Measurements from ENCODE around the gene RNFT2. TPM values are rescaled to one million over a fixed set of nuclear protein-coding genes. Genes with fewer than 3 reads are reported as not detected.
"Not testable (repeated sequence)": the region's sequence is repeated elsewhere in the genome, so short reads cannot be mapped to it uniquely, and the experiment has no call there.

The RNFT2 gene
- total RNA-seq, 1 donor from 2014 or later, result 2.6 TPM

DNA sequence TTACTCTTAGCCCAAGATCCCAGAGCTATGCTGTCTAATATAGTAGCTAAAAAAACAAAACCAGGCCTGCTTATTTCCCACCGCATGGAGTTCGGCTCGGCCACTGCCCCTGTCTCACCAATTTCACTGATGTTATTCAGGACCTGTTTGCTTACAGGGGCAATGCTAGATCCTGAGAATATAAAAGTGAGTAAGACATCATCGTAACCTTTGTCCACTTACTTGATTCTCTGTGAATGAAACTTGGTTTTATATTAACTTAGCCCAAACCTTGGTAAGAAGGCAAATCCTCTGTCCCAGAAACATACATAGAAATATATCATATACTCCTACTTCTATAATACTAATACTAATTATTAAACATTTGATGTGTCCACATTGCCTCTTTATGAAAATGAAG lies 56.6 kb downstream of the RNFT2 start:
- no peak for DNase-seq (ENCODE audit: low read depth, low spot score)

DNA sequence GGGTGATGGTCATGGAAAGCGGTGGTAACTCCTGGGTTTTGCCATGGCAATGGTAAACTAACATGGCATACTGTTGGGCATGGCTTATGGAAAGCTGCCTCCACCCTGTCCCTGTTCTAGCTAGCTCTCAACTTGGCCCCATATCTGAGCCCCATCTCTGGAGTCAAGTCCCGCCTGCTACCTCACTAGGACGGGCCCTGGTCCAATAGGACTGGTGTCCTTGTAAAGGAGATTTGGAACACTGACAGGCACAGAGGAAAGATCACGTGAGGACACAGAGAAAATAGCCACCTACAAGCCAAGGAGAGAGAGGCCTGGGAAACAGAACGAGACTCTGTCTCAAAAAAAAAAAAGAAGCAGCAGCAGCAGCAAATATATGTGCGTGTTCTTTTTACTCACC lies 59.8 kb downstream of the RNFT2 start:
- no peak for DNase-seq (ENCODE audit: low read depth, low spot score)

DNA sequence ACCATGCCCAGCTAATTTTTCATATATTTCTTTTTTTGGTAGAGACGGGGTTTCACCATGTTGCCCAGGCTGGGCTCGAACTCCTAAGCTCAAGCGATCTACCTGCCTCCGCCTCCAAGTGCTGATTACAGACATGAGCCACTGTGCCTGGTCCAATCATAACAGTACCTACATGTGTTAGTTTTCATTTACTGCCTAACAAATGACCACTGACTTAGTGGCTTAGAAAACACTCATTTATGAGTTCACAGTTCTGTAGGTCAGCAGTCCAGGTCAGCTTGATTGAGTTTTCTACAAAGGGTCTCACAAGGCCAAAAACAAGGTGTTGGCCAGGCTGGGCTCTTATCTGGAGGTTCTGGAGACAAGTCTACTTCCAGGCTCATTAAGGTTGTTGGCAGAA lies 60.6 kb downstream of the RNFT2 start:
- DNase-seq (ENCODE audit: low read depth, low spot score), result no peak

DNA sequence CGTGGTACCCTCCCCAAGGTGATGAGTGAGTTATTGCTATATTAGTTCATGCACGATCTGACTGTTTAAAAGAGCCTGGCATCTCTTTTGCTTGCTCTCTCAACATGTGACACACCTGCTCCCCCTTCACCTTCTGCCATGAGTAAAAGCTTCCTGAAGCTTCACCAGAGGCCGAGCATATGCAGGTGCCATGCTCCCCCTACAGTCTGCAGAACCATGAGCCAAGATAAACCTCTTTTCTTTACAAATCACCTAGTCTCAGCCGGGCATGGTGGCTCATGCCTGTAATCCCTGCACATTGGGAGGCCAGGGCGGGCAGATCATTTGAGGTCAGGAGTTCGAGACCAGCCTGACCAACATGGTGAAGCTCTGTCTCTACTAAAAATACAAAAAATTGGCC lies 61.8 kb downstream of the RNFT2 start:
- no peak for DNase-seq (ENCODE audit: low read depth, low spot score)

DNA sequence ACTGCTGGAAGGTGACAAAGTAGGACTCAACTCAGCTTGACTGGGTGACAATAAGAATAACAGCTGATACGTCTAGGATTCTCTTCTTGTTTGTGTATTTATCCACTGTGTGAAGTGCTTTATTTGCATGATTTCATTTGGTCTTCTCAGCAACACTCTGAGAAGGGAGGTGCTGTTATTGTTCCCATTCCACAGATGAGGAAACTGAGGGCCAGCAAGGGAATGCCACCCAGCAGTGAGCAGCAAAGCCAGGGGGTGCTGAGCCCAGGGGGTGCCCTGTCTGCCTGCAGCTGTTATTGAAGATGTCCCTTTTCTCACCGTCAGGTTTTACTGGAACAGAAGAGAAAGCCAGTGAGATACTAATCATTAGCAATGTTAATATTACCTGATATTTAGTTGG lies 62.8 kb downstream of the RNFT2 start:
- no peak for DNase-seq (ENCODE audit: low read depth, low spot score)

DNA sequence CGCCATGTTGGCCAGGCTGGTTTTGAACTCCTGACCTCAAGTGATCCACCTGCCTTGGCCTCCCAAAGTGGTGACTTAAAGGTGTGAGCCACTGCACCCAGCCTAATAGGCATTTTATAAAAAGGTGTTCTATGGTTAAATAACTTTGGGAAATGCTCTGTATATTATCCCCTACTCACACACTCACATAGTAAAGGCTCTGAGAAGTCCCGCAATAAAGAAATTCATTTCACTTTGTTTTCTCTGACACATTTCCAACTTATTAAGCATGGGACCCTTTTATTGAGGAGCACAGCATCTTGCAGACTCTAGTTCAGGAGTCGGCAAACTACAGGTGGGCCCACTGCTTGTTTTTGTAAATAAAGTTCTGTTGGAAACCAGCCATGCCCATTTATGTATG lies 63.9 kb downstream of the RNFT2 start:
- no peak for DNase-seq (ENCODE audit: low read depth, low spot score)

DNA sequence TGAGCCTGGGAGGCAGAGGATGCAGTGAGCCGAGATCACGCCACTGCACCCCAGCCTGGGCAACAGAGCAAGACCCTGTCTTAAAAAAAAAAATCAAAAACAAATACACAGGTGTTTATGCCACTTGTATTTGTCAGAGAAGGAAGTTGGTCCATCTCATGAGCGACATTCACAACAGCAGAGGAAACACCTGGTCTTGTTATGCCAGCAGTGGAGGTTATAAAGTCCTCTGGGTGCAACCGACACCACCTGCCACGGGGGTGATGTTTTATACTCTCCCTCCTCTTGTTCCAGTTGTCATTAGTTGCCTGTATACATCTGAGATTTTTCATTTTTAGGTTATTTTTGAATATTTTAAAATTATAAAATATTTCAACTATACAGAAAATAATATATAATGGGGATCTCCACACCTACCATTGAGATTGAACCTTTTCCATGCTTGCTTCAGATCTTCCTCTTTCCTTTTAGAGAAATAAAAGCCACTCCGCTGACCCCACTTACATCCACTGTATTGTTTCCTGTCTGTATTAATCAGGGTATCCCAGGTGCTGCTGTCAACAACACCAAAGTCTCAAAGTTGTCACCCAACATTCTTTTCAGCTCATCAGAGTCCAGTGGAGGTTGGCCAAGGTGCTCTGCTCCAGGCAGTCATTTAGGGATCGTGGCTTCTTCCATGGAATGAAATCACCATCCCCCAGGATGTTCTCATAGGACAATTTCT lies 65.1 kb downstream of the RNFT2 start:
- no peak for DNase-seq (ENCODE audit: low read depth, low spot score)

DNA sequence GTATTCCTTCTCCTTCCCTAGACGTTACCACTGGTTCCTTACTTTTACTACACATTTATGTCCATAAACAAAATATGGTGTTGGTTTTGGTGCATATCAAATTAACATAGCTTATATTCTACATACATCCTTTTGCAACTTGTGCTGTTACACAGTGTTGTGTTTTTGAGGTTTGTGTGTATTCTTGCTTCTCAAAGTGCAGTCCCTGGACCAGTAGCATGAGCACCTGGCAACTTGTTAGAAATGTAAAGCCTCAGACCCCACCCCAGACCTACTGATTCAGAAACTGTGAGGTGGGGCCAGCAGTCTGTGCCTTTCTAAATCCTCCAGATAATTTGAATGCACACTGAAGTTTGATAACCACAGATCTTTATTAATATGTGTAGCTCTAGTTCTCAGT lies 65.9 kb downstream of the RNFT2 start:
- DNase-seq (ENCODE audit: low read depth, low spot score), result no peak

DNA sequence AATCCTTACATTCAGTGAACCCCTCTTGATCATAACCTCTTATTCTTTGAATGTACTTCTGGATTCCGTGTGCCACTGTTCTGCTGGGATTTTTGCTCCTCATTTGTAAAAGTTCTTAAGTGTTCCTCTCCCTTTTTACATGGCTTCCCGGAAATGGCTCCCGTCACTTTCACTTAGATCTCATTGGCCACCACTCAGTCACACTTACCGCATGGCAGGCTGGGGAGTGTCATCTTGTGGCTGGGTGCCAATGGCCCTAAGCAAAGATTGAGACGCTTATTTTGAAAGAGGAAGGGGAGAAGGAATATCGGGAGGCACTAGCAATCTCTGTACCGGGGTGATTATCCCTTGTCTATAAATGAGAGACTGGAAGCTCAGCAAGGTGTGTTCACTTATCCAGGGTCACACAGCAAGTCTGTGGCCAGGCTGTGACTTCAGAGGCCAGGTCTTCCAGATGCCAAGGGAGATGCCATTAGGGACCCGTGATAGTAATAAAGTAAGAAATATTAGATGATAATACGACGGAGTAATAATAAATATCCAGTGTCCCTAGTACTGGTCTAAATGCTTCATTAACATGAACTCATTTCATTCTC lies 68.8 kb downstream of the RNFT2 start:
- no peak for DNase-seq (ENCODE audit: low read depth, low spot score)

DNA sequence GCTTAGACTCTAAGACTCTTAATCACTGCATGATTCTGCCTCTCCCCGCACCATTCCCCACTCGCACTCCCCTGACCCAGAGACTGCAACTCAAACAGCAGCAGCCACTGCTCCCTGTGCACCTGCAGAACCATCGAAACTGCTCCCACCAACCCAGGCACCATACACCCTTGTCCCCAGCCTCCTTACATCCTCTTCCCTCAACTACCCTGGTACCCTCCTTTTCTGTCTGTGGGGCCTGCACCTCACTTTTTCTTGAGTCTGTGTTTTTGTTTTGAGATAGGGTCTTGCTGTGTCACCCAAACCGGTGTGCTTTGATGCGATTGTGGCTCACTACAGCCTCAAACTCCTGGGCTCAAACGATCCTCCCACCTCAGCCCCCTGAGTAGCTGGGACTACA lies 69.4 kb downstream of the RNFT2 start:
- no peak for DNase-seq (ENCODE audit: low read depth, low spot score)

DNA sequence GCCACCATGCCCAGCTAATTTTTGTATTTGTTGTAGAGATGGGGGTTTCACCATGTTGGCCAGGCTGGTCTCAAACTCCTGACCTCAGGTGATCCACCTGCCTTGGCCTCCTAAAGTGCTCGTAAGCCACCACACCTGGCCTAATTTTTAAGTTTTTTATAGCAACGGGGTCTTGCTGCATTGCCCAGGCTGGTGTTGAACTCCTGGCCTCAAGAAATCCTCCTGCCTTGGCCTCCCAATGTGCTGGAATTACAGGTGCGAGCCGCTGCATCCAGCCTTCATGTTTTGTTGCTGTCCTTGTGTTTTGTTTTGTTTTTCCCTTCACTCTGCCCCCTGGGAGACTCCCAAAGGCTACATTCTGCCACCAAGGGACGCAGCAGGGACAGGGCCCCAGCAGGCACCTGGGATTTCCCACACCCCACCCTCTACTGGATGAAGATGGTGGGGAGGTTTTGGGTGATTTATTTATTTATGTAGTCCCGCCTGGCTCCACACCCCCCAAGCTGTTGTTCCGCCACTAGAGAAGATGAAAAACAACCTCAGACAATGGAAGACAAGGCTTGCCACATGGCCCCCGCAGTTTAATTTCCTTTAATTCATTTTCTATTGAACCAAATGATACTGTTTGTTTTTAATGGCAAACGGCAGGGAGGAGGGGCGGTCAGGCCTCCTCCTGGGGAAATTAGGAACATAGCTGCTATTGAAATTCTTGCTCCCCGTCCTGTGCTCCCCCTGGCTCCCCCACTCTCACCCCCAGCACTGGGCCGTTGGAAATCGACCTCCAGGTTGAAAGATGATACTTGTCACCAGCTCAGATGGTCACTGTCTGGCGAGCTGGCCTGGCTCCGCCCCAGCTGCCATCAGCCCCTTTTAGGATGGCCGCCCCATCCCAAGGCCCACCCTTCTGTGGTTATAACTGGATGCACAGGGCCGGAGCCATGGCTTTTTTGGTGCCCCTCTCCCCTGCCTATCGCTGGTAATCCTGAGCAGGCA lies 70.3 kb downstream of the RNFT2 start:
- no peak for DNase-seq (ENCODE audit: low read depth, low spot score)

DNA sequence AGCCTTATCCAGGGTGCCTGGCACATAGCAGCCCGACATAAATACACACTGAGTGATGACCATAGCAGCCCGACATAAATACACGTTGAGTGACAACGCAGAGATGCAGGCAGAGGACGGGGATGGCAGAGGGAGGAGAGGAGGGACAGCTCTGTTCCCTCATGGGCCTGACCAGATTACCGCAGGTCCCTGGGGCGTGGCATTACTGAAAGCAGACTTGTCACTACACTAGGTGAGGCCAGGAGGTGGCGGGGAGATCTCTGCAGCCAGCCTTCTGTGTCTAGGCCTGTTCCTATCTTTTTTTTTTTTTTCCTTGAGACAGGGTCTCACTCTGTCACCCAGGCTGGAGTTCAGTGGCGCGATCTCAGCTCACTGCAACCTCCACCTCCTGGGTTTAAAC lies 74.1 kb downstream of the RNFT2 start:
- DNase-seq (ENCODE audit: low read depth, low spot score), result no peak

DNA sequence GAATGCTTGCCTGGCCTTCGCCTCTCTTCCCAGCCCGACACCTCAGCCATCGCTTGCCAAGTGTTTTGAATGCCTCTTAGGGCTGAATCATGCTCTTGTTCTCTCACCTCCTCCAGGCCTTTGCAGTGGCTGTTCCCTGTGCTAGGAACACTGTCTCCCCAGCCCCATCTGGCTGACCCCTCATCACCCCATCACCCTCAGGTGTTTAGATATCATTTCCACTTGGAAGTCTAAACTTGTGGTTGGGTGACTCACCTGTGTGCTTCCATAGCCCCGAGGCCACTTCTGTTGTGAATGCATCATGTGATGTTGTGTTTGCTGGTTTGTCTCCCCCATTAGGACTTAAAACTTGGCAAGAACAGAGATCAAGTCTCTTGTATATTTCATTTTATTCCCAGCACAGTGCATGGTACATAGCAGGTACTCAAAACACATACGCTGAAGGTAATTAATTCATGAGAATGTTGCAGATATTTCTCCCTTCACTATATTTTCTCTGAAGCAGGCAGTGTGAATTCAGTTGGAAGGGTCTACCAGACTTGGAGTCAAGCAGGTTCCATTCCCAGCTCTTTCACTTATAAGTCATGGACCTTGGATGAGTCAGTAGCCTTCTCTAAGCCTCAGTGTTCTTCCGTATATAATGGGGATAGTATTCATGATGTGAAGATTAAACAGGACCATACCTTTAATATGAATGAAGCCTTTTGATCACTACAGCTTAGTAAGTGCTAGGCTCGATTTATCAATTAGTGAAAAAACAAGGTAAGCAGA lies 75.3 kb downstream of the RNFT2 start:
- DNase-seq (ENCODE audit: low read depth, low spot score), result no peak

DNA sequence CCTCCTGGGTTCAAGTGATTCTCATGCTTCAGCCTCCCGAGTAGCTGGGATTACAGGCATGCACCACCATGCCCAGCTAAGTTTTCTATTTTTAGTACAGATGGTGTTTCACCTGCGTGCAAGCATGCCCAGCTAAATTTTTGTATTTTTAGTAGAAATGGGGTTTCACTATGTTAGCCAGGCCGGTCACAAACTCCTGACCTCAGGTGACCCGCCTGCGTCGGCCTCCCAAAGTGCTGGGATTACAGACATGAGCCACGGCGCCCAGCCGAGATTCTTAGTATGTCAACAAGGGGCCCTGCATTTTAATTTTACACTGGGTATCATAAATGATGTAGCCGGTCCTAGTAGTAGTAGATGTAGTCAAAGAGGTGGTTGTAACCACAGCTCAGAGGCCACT lies 76.7 kb downstream of the RNFT2 start:
- not testable (repeated sequence) for DNase-seq (ENCODE audit: low read depth, low spot score)

DNA sequence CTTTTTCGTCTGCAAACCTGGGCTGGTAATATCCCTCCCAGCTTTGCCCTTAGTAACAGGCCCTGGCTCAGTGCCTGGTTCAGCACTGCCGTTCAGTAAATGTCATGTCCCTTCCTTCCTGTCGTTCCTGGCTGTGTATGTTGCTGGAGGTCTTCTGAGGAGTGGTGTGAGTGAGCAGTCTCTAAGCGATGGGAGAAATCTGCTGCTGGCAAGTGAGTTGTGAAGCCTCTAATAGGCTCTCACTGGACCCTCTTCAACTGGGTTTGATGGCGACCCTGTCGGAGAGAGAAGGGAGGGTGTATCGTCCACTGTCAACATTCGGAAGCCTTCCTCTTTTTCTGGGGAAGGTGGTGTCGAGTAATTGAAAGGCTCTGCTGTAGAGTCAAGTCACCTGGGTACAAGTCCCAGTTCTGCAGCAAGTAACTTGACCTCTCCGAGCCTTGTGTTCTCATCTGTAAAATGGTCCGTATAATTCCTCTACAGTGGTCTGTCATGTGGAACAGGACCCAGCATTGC lies 80.3 kb downstream of the RNFT2 start:
- DNase-seq (ENCODE audit: low read depth, low spot score), result peak; percentile 27

DNA sequence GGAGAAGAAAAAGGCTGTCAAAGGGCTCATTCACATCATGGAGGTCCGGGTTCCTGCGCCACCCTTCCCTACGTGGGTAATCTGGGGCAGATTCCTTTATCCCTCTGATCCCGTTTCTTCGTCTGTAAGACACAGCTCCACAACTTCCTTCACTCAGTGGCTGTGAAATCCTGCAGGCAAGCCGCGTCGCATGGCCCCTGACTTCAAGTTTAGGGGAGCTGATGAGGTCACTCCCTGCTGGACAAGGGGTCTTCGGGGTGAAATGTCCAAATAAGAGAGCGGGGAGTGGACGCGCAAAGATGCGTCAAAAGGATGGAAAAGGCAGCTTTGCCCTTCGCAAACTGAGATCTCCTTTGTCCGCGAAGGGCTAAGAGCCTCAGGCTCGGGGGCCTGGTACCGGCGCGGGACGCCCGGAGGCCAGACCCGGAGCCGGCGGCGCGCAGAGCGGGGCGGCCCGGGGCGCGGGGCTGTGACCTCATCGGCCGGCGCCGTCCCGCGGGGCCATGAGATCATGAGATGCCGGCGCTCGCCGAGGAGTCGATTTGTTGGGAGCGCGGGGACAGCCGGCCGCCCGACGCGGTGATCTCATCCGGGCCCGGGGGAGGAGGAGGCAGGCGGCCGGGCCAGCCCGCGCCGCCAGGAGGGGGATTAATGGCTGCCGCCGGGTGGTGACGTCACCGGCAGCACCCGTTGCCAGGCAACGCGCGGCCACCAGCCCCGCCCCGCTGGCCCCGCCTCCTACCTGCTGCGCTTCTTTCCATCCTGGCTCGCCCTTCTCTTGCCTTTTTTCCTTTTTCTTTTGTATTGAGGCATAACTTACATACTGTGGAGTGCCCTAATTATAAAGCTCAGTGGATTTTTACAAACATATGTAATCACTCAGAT lies 81.1 kb downstream of the RNFT2 start:
- DNase-seq (ENCODE audit: low read depth, low spot score), result peak; percentile 67

DNA sequence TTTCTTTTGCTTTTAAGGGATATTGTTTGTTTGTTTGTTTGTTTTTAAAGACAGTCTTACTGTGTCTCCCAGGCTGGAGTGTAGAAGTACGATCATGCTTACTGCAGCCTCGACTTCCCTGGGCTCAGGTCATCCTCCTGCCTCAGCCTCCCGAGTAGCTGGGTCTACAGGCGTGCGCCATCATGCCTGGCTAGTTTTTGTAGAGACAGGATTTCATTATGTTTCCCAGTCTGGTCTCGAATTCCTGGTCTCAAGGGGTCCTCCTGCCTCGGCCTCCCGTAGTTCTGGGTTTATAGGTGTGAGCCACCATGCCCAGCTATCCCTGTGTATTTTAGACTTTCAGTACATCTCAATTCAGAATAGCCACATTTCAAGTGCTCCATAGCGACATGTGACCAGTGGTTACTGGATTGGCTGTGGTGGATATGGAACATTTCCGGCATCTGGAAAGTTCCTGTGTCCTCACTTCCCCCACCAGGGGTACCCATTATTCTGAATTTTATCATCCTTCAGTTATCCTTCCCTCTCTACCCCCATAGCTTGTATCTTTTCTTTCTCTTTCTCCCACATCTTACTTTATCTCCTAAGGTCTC lies 82.0 kb downstream of the RNFT2 start:
- no peak for DNase-seq (ENCODE audit: low read depth, low spot score)

DNA sequence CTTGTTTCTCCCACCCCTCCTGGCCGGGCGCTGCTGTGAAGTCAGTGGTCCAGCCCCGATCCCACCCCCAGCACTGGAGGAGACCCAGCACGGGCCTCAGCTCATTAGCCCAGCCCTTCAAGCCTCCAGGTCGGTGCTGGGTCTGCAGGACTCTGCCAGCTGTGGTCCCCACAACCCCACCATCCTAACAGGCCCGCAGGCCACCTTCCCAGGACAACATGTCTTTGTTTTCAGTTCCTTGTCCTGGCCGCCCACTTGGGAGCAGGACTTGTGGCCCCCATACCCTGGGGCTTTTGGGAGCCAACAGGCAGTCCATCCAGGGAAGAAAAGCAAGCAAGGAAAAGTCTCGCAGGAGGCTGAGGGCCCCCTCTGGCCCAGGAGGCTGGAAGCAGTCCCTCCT lies 83.2 kb downstream of the RNFT2 start:
- no peak for DNase-seq (ENCODE audit: low read depth, low spot score)

DNA sequence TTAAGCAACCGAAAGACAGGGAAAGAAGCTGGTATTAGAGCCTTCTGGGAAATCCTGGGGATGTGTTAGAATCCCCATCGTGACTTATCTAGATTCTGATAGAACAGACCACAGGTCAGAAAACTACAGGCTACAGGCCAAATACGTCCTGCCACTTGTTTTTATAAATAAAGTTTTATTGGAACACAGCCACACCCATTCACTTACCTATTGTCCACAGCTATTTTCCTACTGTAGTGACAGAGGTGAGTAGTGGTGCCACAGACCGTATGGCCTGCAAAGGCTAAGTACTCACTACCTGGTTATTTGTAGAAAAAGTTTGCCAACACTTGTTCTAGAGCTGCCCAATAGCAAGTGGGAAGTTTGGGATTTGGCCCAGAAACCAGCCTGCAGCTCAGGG lies 89.3 kb downstream of the RNFT2 start:
- no peak for DNase-seq (ENCODE audit: low read depth, low spot score)

DNA sequence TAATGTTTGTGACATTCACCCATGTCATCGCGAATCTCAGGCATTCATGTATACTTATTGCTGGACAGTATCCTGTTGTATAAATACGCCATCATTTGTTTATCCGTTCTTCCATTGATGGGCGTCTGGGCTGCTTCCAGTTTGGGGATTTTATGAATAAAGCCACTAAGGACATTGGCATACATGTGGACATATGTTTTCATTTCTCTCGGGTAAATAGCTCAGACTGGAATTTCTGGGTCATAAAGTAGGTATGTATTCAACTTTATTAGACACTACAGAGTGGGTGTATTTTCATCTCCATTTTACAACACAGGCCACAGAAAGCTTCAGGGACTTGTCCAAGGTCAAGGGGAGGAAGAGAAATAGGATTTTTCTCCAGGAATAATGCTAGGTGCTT lies 94.2 kb downstream of the RNFT2 start:
- DNase-seq (ENCODE audit: low read depth, low spot score), result no peak
